HL-60 (cell line): ENCODE data around the gene PI4K2A.

Experiments
- GABPA ChIP-seq: IDR thresholded peaks from 2 replicates; pipeline ENCODE4 v1.6.1; 2012; ENCODE audit warnings: low read depth
- POLR2AphosphoS5 ChIP-seq: IDR thresholded peaks from 2 replicates; pipeline ENCODE4 v1.6.1; 2012; ENCODE audit warnings: low read depth
- TF ChIP-seq, protein P1 (sequence below): IDR thresholded peaks from one replicate; pipeline ENCODE4 v1.5.1; 2011; ENCODE audit warnings: low read length, control low read depth, inconsistent platforms; ENCODE audit not compliant: insufficient read depth
- TF ChIP-seq, protein P2 (sequence below): IDR thresholded peaks from 2 replicates; pipeline ENCODE4 v1.6.1; 2012; ENCODE audit warnings: low read depth; ENCODE audit not compliant: insufficient replicate concordance

- TF ChIP-seq, protein P1, sequence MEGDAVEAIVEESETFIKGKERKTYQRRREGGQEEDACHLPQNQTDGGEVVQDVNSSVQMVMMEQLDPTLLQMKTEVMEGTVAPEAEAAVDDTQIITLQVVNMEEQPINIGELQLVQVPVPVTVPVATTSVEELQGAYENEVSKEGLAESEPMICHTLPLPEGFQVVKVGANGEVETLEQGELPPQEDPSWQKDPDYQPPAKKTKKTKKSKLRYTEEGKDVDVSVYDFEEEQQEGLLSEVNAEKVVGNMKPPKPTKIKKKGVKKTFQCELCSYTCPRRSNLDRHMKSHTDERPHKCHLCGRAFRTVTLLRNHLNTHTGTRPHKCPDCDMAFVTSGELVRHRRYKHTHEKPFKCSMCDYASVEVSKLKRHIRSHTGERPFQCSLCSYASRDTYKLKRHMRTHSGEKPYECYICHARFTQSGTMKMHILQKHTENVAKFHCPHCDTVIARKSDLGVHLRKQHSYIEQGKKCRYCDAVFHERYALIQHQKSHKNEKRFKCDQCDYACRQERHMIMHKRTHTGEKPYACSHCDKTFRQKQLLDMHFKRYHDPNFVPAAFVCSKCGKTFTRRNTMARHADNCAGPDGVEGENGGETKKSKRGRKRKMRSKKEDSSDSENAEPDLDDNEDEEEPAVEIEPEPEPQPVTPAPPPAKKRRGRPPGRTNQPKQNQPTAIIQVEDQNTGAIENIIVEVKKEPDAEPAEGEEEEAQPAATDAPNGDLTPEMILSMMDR: no peak
- TF ChIP-seq POLR2AphosphoS5 (no peak), GABPA (no peak)
- TF ChIP-seq, protein P2, sequence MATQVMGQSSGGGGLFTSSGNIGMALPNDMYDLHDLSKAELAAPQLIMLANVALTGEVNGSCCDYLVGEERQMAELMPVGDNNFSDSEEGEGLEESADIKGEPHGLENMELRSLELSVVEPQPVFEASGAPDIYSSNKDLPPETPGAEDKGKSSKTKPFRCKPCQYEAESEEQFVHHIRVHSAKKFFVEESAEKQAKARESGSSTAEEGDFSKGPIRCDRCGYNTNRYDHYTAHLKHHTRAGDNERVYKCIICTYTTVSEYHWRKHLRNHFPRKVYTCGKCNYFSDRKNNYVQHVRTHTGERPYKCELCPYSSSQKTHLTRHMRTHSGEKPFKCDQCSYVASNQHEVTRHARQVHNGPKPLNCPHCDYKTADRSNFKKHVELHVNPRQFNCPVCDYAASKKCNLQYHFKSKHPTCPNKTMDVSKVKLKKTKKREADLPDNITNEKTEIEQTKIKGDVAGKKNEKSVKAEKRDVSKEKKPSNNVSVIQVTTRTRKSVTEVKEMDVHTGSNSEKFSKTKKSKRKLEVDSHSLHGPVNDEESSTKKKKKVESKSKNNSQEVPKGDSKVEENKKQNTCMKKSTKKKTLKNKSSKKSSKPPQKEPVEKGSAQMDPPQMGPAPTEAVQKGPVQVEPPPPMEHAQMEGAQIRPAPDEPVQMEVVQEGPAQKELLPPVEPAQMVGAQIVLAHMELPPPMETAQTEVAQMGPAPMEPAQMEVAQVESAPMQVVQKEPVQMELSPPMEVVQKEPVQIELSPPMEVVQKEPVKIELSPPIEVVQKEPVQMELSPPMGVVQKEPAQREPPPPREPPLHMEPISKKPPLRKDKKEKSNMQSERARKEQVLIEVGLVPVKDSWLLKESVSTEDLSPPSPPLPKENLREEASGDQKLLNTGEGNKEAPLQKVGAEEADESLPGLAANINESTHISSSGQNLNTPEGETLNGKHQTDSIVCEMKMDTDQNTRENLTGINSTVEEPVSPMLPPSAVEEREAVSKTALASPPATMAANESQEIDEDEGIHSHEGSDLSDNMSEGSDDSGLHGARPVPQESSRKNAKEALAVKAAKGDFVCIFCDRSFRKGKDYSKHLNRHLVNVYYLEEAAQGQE: no peak
Observed at GRCh38 chr10:97593421-97593820, 47.0 kb upstream of the PI4K2A start.
